Epithelial cell of esophagus (primary cell): ENCODE results near the gene CLDN1.

Experiments used
- DNase-seq: peaks from one replicate; pipeline ENCODE4 v3.0.0; 2010; ENCODE audit warnings: low read depth
- H3K4me3 ChIP-seq: 2 replicates; pipeline ENCODE4 v1.5.1; 2011; ENCODE audit warnings: mild to moderate bottlenecking, low read length, control low read depth
- TF ChIP-seq, protein P1 (sequence below): IDR thresholded peaks from 2 replicates; pipeline ENCODE4 v1.5.1; 2011; ENCODE audit warnings: low read depth, mild to moderate bottlenecking, low read length, control low read depth, inconsistent platforms; ENCODE audit not compliant: insufficient read depth; ENCODE audit errors: missing control alignments

The CLDN1 gene, protein sequence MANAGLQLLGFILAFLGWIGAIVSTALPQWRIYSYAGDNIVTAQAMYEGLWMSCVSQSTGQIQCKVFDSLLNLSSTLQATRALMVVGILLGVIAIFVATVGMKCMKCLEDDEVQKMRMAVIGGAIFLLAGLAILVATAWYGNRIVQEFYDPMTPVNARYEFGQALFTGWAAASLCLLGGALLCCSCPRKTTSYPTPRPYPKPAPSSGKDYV

DNA sequence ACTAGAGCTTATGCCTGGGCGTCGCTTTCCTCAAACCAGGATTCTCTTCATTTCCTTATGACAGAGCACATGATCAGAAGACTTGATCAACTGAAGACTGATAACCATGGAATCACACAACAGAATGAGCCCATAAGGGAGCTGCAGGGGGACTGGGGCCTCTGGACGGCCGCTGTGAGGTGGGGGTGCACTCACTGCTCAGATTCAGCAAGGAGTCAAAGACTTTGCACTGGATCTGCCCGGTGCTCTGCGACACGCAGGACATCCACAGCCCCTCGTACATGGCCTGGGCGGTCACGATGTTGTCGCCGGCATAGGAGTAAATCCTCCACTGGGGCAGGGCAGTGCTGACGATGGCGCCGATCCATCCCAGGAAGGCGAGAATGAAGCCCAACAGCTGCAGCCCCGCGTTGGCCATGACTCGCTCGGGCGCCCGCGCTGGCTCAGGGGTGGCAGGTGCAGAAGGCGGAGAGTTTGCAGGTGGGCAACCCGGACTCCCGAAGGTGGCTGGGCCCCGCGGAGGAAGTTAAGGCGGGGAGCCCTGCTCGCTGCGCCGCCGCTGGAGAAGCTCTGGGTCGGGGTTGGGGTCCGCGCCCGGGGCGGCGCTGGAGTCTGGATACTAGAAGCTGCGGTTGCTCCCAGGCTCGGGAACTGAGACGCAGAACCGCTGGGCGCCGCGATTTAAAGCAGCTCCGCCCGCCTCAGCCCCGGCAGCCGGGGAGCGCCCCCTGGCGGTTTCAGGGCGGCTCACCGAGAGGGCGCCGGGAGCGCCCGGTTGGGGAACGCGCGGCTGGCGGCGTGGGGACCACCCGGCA, at the start of gene CLDN1:
CLDN1 (minus strand) TSS at position 658 of the 815 bp plus-strand sequence; CDS start at position 418, 240 bp downstream.
- H3K4me3 ChIP-seq, result peak within 1 kb of the TSS; percentile 90
- TF ChIP-seq, protein P1, sequence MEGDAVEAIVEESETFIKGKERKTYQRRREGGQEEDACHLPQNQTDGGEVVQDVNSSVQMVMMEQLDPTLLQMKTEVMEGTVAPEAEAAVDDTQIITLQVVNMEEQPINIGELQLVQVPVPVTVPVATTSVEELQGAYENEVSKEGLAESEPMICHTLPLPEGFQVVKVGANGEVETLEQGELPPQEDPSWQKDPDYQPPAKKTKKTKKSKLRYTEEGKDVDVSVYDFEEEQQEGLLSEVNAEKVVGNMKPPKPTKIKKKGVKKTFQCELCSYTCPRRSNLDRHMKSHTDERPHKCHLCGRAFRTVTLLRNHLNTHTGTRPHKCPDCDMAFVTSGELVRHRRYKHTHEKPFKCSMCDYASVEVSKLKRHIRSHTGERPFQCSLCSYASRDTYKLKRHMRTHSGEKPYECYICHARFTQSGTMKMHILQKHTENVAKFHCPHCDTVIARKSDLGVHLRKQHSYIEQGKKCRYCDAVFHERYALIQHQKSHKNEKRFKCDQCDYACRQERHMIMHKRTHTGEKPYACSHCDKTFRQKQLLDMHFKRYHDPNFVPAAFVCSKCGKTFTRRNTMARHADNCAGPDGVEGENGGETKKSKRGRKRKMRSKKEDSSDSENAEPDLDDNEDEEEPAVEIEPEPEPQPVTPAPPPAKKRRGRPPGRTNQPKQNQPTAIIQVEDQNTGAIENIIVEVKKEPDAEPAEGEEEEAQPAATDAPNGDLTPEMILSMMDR, result peak; percentile 65
- DNase-seq, result peak; percentile 82

DNA sequence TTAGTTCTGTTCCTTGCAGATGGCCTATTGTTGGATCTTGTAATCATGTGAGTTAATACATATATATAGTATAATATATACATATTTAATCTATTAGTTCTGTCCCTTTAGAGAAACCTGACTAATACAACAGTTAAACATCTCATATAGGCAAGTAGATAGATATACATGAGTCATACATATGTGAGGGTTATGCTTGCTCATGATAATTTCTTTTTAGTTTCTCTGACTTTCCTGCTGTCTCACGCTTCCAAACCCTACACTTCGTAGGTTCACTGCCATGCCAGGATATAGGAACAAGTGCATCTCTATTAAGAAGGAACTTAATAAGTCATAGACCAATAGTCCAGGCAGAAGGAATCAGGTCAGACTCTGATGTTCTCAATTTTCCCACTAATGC, 48.9 kb upstream of the CLDN1 start:
- DNase-seq, result peak; percentile 87
- H3K4me3 ChIP-seq, result no peak overlapping the region
- TF ChIP-seq, protein P1, result no peak

DNA sequence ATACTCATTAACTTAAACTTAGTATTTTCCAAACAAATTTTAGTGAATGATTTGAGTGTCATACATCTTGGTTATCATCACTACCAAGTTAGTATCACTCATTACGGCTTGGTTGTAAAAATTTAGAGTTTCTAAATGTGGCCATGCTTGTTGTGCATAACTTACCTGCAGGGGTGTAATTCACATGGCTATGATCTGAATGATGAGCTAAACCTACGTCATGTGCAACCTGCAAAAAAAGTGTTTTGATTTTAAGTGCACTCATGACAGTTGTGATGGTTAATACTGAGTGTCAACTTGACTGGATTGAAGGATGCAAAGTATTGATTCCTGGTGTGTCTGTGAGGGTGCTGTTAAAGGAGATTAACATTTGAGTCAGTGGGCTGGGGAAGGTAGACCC, 48.1 kb upstream of the CLDN1 start:
- H3K4me3 ChIP-seq, result no peak overlapping the region
- DNase-seq, result peak; percentile 59
- TF ChIP-seq, protein P1, result no peak

DNA sequence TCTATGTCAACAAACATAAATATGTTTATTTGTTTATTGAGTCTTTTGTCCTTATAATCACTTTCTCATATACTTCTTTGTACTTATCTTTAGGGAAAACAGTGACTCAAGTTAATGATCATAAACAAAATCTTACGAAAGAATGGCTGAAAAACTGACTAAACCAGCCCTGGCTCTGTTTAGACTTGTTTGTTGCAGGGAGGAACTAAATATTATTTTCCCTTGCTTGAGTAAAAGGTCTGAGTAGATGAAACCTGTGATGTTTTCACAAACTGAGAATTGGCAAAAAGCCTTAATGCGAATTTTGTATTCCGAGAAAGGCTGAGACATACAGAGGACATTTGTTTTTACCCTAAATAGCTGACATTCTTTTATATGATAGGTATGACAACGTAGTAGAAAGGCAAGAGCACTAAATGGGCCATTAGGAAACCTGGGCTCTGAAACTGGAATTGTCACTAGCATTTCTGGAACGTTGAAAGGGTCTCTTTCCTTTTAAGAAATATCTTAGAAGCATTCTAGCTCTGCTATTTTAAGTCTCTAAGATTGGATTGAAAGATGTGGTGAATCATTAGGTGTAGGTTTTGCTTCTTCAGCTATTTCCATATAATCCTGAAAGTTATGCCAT, 47.5 kb upstream of the CLDN1 start:
- peak; percentile 97 for DNase-seq
- TF ChIP-seq, protein P1, result no peak
- H3K4me3 ChIP-seq, result no peak overlapping the region

DNA sequence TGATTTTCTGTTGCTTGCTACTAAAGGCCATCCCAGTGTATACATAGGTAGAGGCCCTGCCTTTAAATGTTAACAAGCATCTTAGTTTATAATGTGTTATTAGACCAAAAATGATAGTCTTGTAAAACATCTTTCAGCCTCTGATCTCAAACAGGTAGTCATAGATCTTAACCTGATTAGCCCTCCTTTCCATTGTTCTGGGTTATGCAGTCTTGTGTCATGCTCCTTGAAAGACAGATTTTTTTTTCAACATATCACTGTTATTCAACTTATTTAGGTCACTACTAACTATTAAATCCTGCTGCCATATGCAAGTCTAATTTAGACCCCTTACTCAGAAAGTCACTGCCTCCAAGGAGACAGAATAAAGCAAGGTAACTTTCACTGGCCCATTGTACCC, 46.6 kb upstream of the CLDN1 start:
- TF ChIP-seq, protein P1, result no peak
- no peak overlapping the region for H3K4me3 ChIP-seq
- peak; percentile 44 for DNase-seq

DNA sequence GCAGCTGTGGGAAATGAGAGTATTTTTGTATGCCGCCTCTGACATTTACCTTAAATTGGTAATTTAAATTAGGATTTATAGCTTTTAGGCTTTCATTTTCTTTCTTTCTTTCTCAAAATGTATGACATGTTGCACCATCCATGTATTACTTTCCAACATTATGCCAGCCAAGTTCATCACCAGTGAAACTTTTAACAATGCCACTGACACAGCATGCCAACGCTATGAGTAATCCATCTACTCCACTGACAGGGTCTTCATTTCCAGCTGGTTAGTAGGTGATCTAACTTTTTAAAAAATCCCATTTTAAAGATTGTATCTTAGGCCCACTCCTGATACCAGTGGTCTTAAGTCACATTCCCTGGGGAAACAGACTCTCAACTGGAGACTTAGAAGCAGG, 43.9 kb upstream of the CLDN1 start:
- H3K4me3 ChIP-seq, result no peak overlapping the region
- DNase-seq, result peak; percentile 81
- TF ChIP-seq, protein P1, result no peak

DNA sequence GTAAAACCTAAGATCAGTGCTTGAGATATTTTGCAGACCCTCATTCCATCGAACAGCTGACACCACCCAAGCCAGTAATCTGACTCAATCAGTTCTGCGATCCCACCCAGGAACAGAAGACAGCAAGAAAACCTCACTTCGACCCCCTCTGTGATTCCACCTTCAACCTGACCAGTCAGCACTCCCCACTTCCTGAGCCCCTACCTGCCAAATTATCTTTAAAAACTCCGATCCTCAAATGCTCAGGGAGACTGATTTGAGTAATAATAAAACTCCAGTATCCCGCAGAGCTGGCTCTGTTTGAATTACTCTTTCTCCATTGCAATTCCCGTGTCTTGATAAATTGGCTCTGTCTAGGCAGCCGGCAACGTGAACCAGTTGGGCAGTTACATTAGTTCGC, 40.0 kb upstream of the CLDN1 start:
- no peak for DNase-seq
- TF ChIP-seq, protein P1, result no peak
- no peak overlapping the region for H3K4me3 ChIP-seq
